HepG2 (cell line): ENCODE measurements around the gene RNF114. TPM values are rescaled to one million over a fixed set of nuclear protein-coding genes. Genes with fewer than 3 reads are reported as not detected.

Experiments
- ATAC-seq: fragments of 200-7000 bp; cut with Tn5 transposase; 3 replicates; pipeline ENCODE4 v1.9.1; 2020; ENCODE audit warnings: mild to moderate bottlenecking, moderate library complexity
- BruUV-seq: library from RNA; stranded (reverse); fragments of 400-500 nt; replicated peaks from 2 replicates; lab custom pipeline; 2021; lab: Mats Ljungman, UMichigan
- CTCF ChIA-PET: fragments of 300-600 bp; formaldehyde crosslinking; extraction: SDS; loops from one replicate; lab custom pipeline; 2021; ENCODE audit warnings: low total read pairs, inconsistent platforms, low intra/inter-chr PET ratio; lab: Yijun Ruan, JAX
- POLR2A ChIA-PET: fragments of 350-600 bp; sonication (Branson Sonifier 250); formaldehyde crosslinking; loops from one replicate; lab custom pipeline; 2020; ENCODE audit warnings: antibody characterized with exemption, inconsistent platforms; lab: Yijun Ruan, JAX
- DNase-seq: peaks from one replicate; pipeline ENCODE4 v3.0.0-alpha.2; 2015; ENCODE audit warnings: low spot score
- FAIRE-seq: peaks from 3 replicates; lab custom pipeline; 2011; peaks lifted over from hg19 to GRCh38; lab: Jason Lieb, UNC
- H2AFZ ChIP-seq: one replicate; pipeline ENCODE4 v1.6.1; 2011; ENCODE audit warnings: low read length, inconsistent platforms
- H3K27ac ChIP-seq: fragments of 300-600 bp; 3 replicates; pipeline ENCODE4 v1.8.0; 2011; ENCODE audit warnings: mixed run types, mild to moderate bottlenecking, mixed read lengths, low read length, inconsistent platforms; ENCODE audit not compliant: insufficient read depth; ENCODE audit errors: extremely low read length
- H3K27me3 ChIP-seq, 2 experiments: fragments of 200-600 bp in 1 of 2; 2 replicates in 1 of 2; 3 replicates in 1 of 2; pipeline versions ENCODE4 v1.6.0 to v1.8.0; 2011; ENCODE audit warnings: low read length in 2 of 2, mild to moderate bottlenecking in 2 of 2, moderate library complexity in 2 of 2, inconsistent platforms in 1 of 2; ENCODE audit not compliant: insufficient read depth in 2 of 2, control insufficient read depth in 1 of 2
- H3K36me3 ChIP-seq, 2 experiments: fragments of 200-600 bp in 1 of 2; replicated peaks in 1 of 2; 2 replicates in 1 of 2; 3 replicates in 1 of 2; pipeline versions ENCODE4 v1.5.1 to v1.8.0; 2011; ENCODE audit warnings: low read length in 2 of 2, inconsistent platforms in 1 of 2; ENCODE audit not compliant: insufficient read depth in 2 of 2, control insufficient read depth in 1 of 2
- H3K4me1 ChIP-seq: 2 replicates; pipeline ENCODE4 v1.5.1; 2012; ENCODE audit warnings: low read length, inconsistent platforms; ENCODE audit not compliant: insufficient read depth
- H3K4me2 ChIP-seq: 2 replicates; pipeline ENCODE4 v1.6.0; 2011; ENCODE audit warnings: low read depth, low read length, inconsistent platforms
- H3K4me3 ChIP-seq, 3 experiments: fragments of 200-600 bp in 1 of 3; sonication (generic), shearing (Covaris generic) in 1 of 3; replicated peaks in 1 of 3; 2 replicates each; pipeline ENCODE4 v1.5.1; 2011 to 2016; ENCODE audit warnings: low read length in 3 of 3, inconsistent platforms in 2 of 3, low read depth in 2 of 3, mild to moderate bottlenecking in 2 of 3, control low read depth in 1 of 3, mixed read lengths in 1 of 3; ENCODE audit not compliant: insufficient read depth in 1 of 3
- H3K79me2 ChIP-seq: one replicate; pipeline ENCODE4 v1.6.1; 2011; ENCODE audit warnings: low read length, inconsistent platforms; ENCODE audit not compliant: insufficient read depth
- H3K9ac ChIP-seq: 2 replicates; pipeline ENCODE4 v1.6.0; 2011; ENCODE audit warnings: mild to moderate bottlenecking, low read depth, low read length, inconsistent platforms; ENCODE audit not compliant: insufficient read depth
- H3K9me3 ChIP-seq: 2 replicates; pipeline ENCODE4 v1.5.1; 2012; ENCODE audit warnings: mild to moderate bottlenecking, low read length
- H4K20me1 ChIP-seq: 2 replicates; pipeline ENCODE4 v1.6.0; 2011; ENCODE audit warnings: inconsistent platforms, mild to moderate bottlenecking, low read length, moderate library complexity; ENCODE audit not compliant: insufficient read depth
- CENPX ChIP-seq: sonication (generic); formaldehyde crosslinking; IDR thresholded peaks from 2 replicates; pipeline ENCODE4 v1.9.0; 2021; ENCODE audit warnings: mild to moderate bottlenecking, missing genetic modification reagents, moderate library complexity
- KIAA2018 ChIP-seq: sonication (generic); formaldehyde crosslinking; IDR thresholded peaks from 2 replicates; pipeline ENCODE4 v1.5.0; 2020; ENCODE audit warnings: mild to moderate bottlenecking, missing genetic modification reagents, borderline replicate concordance
- MAFG ChIP-seq: sonication (generic); formaldehyde crosslinking; IDR thresholded peaks from 2 replicates; pipeline ENCODE4 v1.5.1; 2020; ENCODE audit warnings: mild to moderate bottlenecking, missing genetic modification reagents
- MLLT10 ChIP-seq: sonication (generic); formaldehyde crosslinking; IDR thresholded peaks from 2 replicates; pipeline ENCODE4 v1.4.0; 2020; ENCODE audit warnings: missing genetic modification reagents
- NBN ChIP-seq: fragments of 450-650 bp; conservative IDR thresholded peaks from 2 replicates; pipeline ENCODE4 v1.6.1; 2017
- PTBP1 ChIP-seq: fragments of 200-400 bp; formaldehyde crosslinking; IDR thresholded peaks from 2 replicates; pipeline ENCODE4 v1.6.1; 2018; ENCODE audit warnings: low read length, low read depth; ENCODE audit not compliant: poor library complexity, severe bottlenecking
- SMAD1 ChIP-seq: sonication (generic); formaldehyde crosslinking; IDR thresholded peaks from 2 replicates; pipeline ENCODE4 v1.4.0; 2020; ENCODE audit warnings: missing genetic modification reagents, low read depth, mild to moderate bottlenecking, borderline replicate concordance
- TCF12 ChIP-seq, 2 experiments: fragments of 450-650 bp in 1 of 2; sonication (generic) in 1 of 2; formaldehyde crosslinking in 1 of 2; IDR thresholded peaks; 2 replicates each; pipeline versions ENCODE4 v1.6.1 to v1.8.0; 2017 to 2022; ENCODE audit warnings: antibody characterized with exemption in 1 of 2, mild to moderate bottlenecking in 1 of 2, missing genetic modification reagents in 1 of 2, moderate library complexity in 1 of 2
- ZNF556 ChIP-seq: sonication (generic); formaldehyde crosslinking; IDR thresholded peaks from 2 replicates; pipeline ENCODE4 v1.4.0; 2020; ENCODE audit warnings: mild to moderate bottlenecking, missing genetic modification reagents, borderline replicate concordance
- ZNF737 ChIP-seq: sonication (generic); formaldehyde crosslinking; IDR thresholded peaks from 2 replicates; pipeline ENCODE4 v1.5.0; 2020; ENCODE audit warnings: missing genetic modification reagents, mild to moderate bottlenecking, borderline replicate concordance
- ZSCAN30 ChIP-seq: sonication (generic); formaldehyde crosslinking; IDR thresholded peaks from 2 replicates; pipeline ENCODE4 v1.5.0; 2020; ENCODE audit warnings: mild to moderate bottlenecking, missing genetic modification reagents
- WGBS: methylation state at CpG from one replicate; pipeline ENCODE4 v1.1.6; 2017; ENCODE audit warnings: low lambda C conversion rate; 5-methylcytosine and 5-hydroxymethylcytosine counted together
- in situ Hi-C: cut with HindIII; loops from 2 replicates; pipeline ENCODE4 v1.10.0; 2017; ENCODE audit warnings: low pct_unique_long_range_greater_than_20kb; ENCODE audit not compliant: extremely low pct_ligation_motif_present
- intact Hi-C: fragments of 100-400 bp; cut with micrococcal nuclease; formaldehyde crosslinking; loops from one replicate; pipeline ENCODE4 v1.10.0; 2022; ENCODE audit not compliant: unreplicated experiment
- polyA plus RNA-seq, 8 experiments: library from polyadenylated mRNA; depleted of rRNA in 3 of 8; stranded (reverse) in 7 of 8; unstranded in 1 of 8; fragments of >200 nt; fragmentation: Illumina TruSeq in 4 of 8; extraction: Trizol in 4 of 8; gene quantifications; 2 replicates each; pipeline versions ENCODE4 v1.2.1 to v1.2.3, GENCODE V29; 2011 to 2016; ENCODE audit warnings: low read depth in 4 of 8, missing spikeins in 1 of 8, mixed read lengths in 1 of 8; ENCODE audit not compliant: insufficient read depth in 1 of 8
- total RNA-seq, 5 experiments: library from RNA; depleted of rRNA; stranded (reverse); fragments of >200 nt; fragmentation: Illumina TruSeq; extraction: Trizol; gene quantifications; 2 replicates each; pipeline ENCODE4 v1.2.3, GENCODE V29; 2016; ENCODE audit warnings: low read depth in 1 of 5

Gene RNF114
- total and polyA plus RNA-seq, 2 of the 13 experiments (the other 11 are each of a cell fraction or from before 2014, with no cell fraction given), result 119 to 126 TPM

GRCh38 chr20:49938173-49939163 lies 2.3 kb downstream of the RNF114 start:
- peaks cover 36% of the 10 kb centered on the region for H4K20me1 ChIP-seq
- intact Hi-C loops (no loop called here), in situ Hi-C loops (no loop called here)
- FAIRE-seq (no peak), ATAC-seq (no peak), DNase-seq (no peak)
- H3K27me3 ChIP-seq, result no peaks in the 10 kb centered on the region; a peak in 2 of 5 replicates
- peaks cover 83% of the 10 kb centered on the region for H3K4me1 ChIP-seq
- BruUV-seq, result no TSS peak
- WGBS, result 82% methylated on average over 12 of the region's 12 CpGs
- CTCF ChIA-PET, result no interaction called here
- peak overlapping the region; percentile 80 to 99 (median 99) for H3K4me3 ChIP-seq
- H3K27ac ChIP-seq, result peak overlapping the region; percentile 78
- POLR2A ChIA-PET, result interaction anchor here (0.6 to 3.2 kb wide), 8 partner anchors 8 to 850 kb away, joined by 3 to 24 read pairs (median 4); no protein-coding TSS in a partner anchor
- H3K4me2 ChIP-seq, result peak overlapping the region; percentile 98
- no peak overlapping the region for H2AFZ ChIP-seq
- no peaks in the 10 kb centered on the region for H3K9me3 ChIP-seq
- H3K9ac ChIP-seq, result peak overlapping the region; percentile 97; the same call in 1 of the 2 replicates
- H3K79me2 ChIP-seq, result peaks cover 70% of the 10 kb centered on the region
- peaks cover 20 to 39% of the 10 kb centered on the region in 2 experiments for H3K36me3 ChIP-seq
- TF ChIP-seq ZNF737 (CRISPR knock-in tag) (no peak), MAFG (no peak), TCF12 (IDR thresholded peaks at IDR 0.05) (no peak), TCF12 (CRISPR knock-in tag; IDR thresholded peaks at IDR 0.05) (no peak), ZSCAN30 (no peak), KIAA2018 (CRISPR knock-in tag) (no peak), SMAD1 (CRISPR knock-in tag) (0 out of 2 replicates have a peak, but pooled peaks have one; percentile 37), NBN (no peak), ZNF556 (no peak; the same call in 1 of the 2 replicates), MLLT10 (CRISPR knock-in tag) (no peak), CENPX (CRISPR knock-in tag) (no peak), PTBP1 (no peak)
